ENCODE results near the gene KIF26B.

KIF26B gene

GRCh38 chr1:245465666-245466065, 310.9 kb downstream of the KIF26B start:
- DNase-seq (ENCODE audit: low spot score): no peak

GRCh38 chr1:245466261-245466660, 311.5 kb downstream of the KIF26B start:
- no peak for DNase-seq (ENCODE audit: low spot score)

GRCh38 chr1:245467804-245468203, 313.0 kb downstream of the KIF26B start:
- no peak for DNase-seq (ENCODE audit: low spot score)

- no peak for DNase-seq (ENCODE audit: low spot score)
These were observed 314.2 kb downstream of the KIF26B start for GRCh38 chr1:245469006-245469405.

- no peak for DNase-seq (ENCODE audit: low spot score)
These were observed 314.9 kb downstream of the KIF26B start for GRCh38 chr1:245469734-245470133.

- DNase-seq (ENCODE audit: low spot score): no peak
These were observed 320.3 kb downstream of the KIF26B start for GRCh38 chr1:245475126-245475525.

GRCh38 chr1:245475961-245476516, 321.3 kb downstream of the KIF26B start:
- no peak for DNase-seq (ENCODE audit: low spot score)

- no peak for DNase-seq (ENCODE audit: low spot score)
These were observed 323.2 kb downstream of the KIF26B start for GRCh38 chr1:245477941-245478340.

- no peak for DNase-seq (ENCODE audit: low spot score)
These were observed 325.8 kb downstream of the KIF26B start for GRCh38 chr1:245480393-245481120.

GRCh38 chr1:245481261-245481660, 326.5 kb downstream of the KIF26B start:
- no peak for DNase-seq (ENCODE audit: low spot score)

- no peak for DNase-seq (ENCODE audit: low spot score)
These were observed 328.5 kb downstream of the KIF26B start for GRCh38 chr1:245483247-245483646.

- DNase-seq (ENCODE audit: low spot score): no peak
These were observed 329.4 kb downstream of the KIF26B start for GRCh38 chr1:245484176-245484575.

- DNase-seq (ENCODE audit: low spot score): no peak
These were observed 331.2 kb downstream of the KIF26B start for GRCh38 chr1:245485996-245486395.

- DNase-seq (ENCODE audit: low spot score): no peak
These were observed 332.1 kb downstream of the KIF26B start for GRCh38 chr1:245486775-245487470.

- no peak for DNase-seq (ENCODE audit: low spot score)
These were observed 333.8 kb downstream of the KIF26B start for GRCh38 chr1:245488346-245489129.

GRCh38 chr1:245489838-245490237, 335.1 kb downstream of the KIF26B start:
- no peak for DNase-seq (ENCODE audit: low spot score)

- no peak for DNase-seq (ENCODE audit: low spot score)
These were observed 338.2 kb downstream of the KIF26B start for GRCh38 chr1:245493029-245493428.

- no peak for DNase-seq (ENCODE audit: low spot score)
These were observed 340.9 kb downstream of the KIF26B start for GRCh38 chr1:245495681-245496080.

GRCh38 chr1:245500546-245500945, 345.8 kb downstream of the KIF26B start:
- DNase-seq (ENCODE audit: low spot score): no peak

GRCh38 chr1:245501633-245502032, 346.8 kb downstream of the KIF26B start:
- DNase-seq (ENCODE audit: low spot score): no peak

GRCh38 chr1:245503548-245503947, 348.8 kb downstream of the KIF26B start:
- no peak for DNase-seq (ENCODE audit: low spot score)

GRCh38 chr1:245510144-245510543, 355.4 kb downstream of the KIF26B start:
- DNase-seq (ENCODE audit: low spot score): no peak
